HCT116 (cell line): ENCODE measurements around the gene TNRC18. TPM values are rescaled to one million over a fixed set of nuclear protein-coding genes. Genes with fewer than 3 reads are reported as not detected.

Experiments used
- ATAC-seq: fragments of 200-7000 bp; cut with Tn5 transposase; 2 replicates; pipeline ENCODE4 v1.9.1; 2020; ENCODE audit warnings: mild to moderate bottlenecking, moderate library complexity
- BruUV-seq: library from RNA; stranded (reverse); fragments of 400-500 nt; replicated peaks from 2 replicates; lab custom pipeline; 2021; lab: Mats Ljungman, UMichigan
- CTCF ChIA-PET: fragments of 300-600 bp; sonication (Branson Sonifier 250); formaldehyde crosslinking; loops from one replicate; lab custom pipeline; 2021; ENCODE audit warnings: antibody characterized with exemption; lab: Charles Lee
- POLR2A ChIA-PET: fragments of 300-600, 350-600 bp; sonication (Branson Sonifier 250); formaldehyde crosslinking; loops from one replicate; lab custom pipeline; 2021; ENCODE audit warnings: antibody characterized with exemption; lab: Charles Lee
- RAD21 ChIA-PET, 2 experiments: fragments of 300-600 bp; sonication (Branson Sonifier 250); formaldehyde crosslinking; loops; one replicate each; lab custom pipeline; 2023; ENCODE audit warnings: low total read pairs in 2 of 2; ENCODE audit not compliant: uncharacterized antibody in 2 of 2, unreplicated experiment in 2 of 2, low non-redundant PET in 1 of 2; lab: Charles Lee
- DNase-seq: peaks from one replicate; pipeline ENCODE4 v3.0.0-alpha.2; 2010; ENCODE audit warnings: low read depth, low spot score
- H2AFZ ChIP-seq: fragments of 200-600 bp; shearing (Covaris generic), sonication (generic); 2 replicates; pipeline ENCODE4 v1.6.1; 2017; ENCODE audit warnings: low read depth, mixed run types, mixed read lengths, antibody characterized with exemption, low read length; ENCODE audit not compliant: poor library complexity, severe bottlenecking
- H3K27ac ChIP-seq: 2 replicates; pipeline ENCODE4 v1.5.1; 2012; ENCODE audit warnings: low read depth, low read length
- H3K27me3 ChIP-seq: fragments of 200-600 bp; sonication (generic); 2 replicates; pipeline ENCODE4 v1.6.1; 2016; ENCODE audit warnings: mixed run types, low read length, mixed read lengths; ENCODE audit not compliant: insufficient read depth
- H3K36me3 ChIP-seq, 2 experiments: fragments of 200-500 bp in 1 of 2; fragments of 200-600 bp in 1 of 2; sonication (Bioruptor generic) in 1 of 2; sonication (generic) in 1 of 2; 2 replicates each; pipeline versions ENCODE4 v1.5.1 to v1.6.1; 2014 to 2016; ENCODE audit warnings: low read length in 2 of 2, inconsistent platforms in 1 of 2, mixed read lengths in 1 of 2, mixed run types in 1 of 2; ENCODE audit not compliant: insufficient read depth in 2 of 2, control insufficient read depth in 1 of 2
- H3K4me1 ChIP-seq, 2 experiments: fragments of 200-600 bp in 1 of 2; sonication (generic) in 1 of 2; 2 replicates each; pipeline versions ENCODE4 v1.5.1 to v1.6.1; 2012 to 2017; ENCODE audit warnings: low read length in 2 of 2, inconsistent platforms in 1 of 2, mild to moderate bottlenecking in 1 of 2, mixed read lengths in 1 of 2, mixed run types in 1 of 2, moderate library complexity in 1 of 2; ENCODE audit not compliant: insufficient read depth in 2 of 2, control insufficient read depth in 1 of 2
- H3K4me2 ChIP-seq: fragments of 200-600 bp; sonication (generic); 2 replicates; pipeline ENCODE4 v1.6.1; 2017; ENCODE audit warnings: mixed run types, low read length, mixed read lengths
- H3K4me3 ChIP-seq, 2 experiments: fragments of 200-600 bp in 1 of 2; sonication (generic) in 1 of 2; replicated peaks in 1 of 2; 2 replicates each; pipeline ENCODE4 v1.5.1; 2011 to 2016; ENCODE audit warnings: low read length in 2 of 2, control low read depth in 1 of 2, low read depth in 1 of 2, mild to moderate bottlenecking in 1 of 2, mixed read lengths in 1 of 2, mixed run types in 1 of 2
- H3K79me2 ChIP-seq: fragments of 200-600 bp; sonication (generic); 2 replicates; pipeline ENCODE4 v1.6.1; 2017; ENCODE audit warnings: mild to moderate bottlenecking, mixed run types, low read length, moderate library complexity, mixed read lengths; ENCODE audit not compliant: insufficient read depth
- H3K9ac ChIP-seq: fragments of 200-600 bp; sonication (generic); 2 replicates; pipeline ENCODE4 v1.6.1; 2016; ENCODE audit warnings: low read length, mixed read lengths
- H3K9me2 ChIP-seq: fragments of 200-600 bp; sonication (generic), shearing (Covaris generic); 2 replicates; pipeline ENCODE4 v1.6.1; 2017; ENCODE audit warnings: mixed run types, mild to moderate bottlenecking, moderate library complexity; ENCODE audit not compliant: insufficient read depth
- H3K9me3 ChIP-seq, 2 experiments: fragments of 200-500 bp in 1 of 2; fragments of 200-600 bp in 1 of 2; sonication (Bioruptor generic) in 1 of 2; sonication (generic) in 1 of 2; 2 replicates each; pipeline ENCODE4 v1.6.1; 2014 to 2017; ENCODE audit warnings: low read length in 2 of 2, mixed read lengths in 2 of 2, inconsistent platforms in 1 of 2, low read depth in 1 of 2, mild to moderate bottlenecking in 1 of 2, mixed run types in 1 of 2, moderate library complexity in 1 of 2; ENCODE audit not compliant: control insufficient read depth in 1 of 2, insufficient read depth in 1 of 2
- H4K20me1 ChIP-seq: fragments of 200-600 bp; sonication (generic), shearing (Covaris generic); 2 replicates; pipeline ENCODE4 v1.6.1; 2017; ENCODE audit warnings: mixed run types, mild to moderate bottlenecking, moderate library complexity; ENCODE audit not compliant: insufficient read depth
- ATF3 ChIP-seq: IDR thresholded peaks from 2 replicates; pipeline ENCODE4 v1.6.1; 2012
- CTCF ChIP-seq, 3 experiments: fragments of 200-600 bp in 1 of 3; sonication (generic) in 1 of 3; IDR thresholded peaks in 2 of 3; conservative IDR thresholded peaks in 1 of 3; 2 replicates each; pipeline ENCODE4 v1.5.1; 2012 to 2017; ENCODE audit warnings: low read depth in 2 of 3, low read length in 2 of 3, antibody characterized with exemption in 1 of 3, borderline replicate concordance in 1 of 3, control low read depth in 1 of 3, mild to moderate bottlenecking in 1 of 3, mixed read lengths in 1 of 3, mixed run types in 1 of 3, moderate library complexity in 1 of 3; ENCODE audit not compliant: insufficient read depth in 1 of 3
- EGR1 ChIP-seq: IDR thresholded peaks from 2 replicates; pipeline ENCODE4 v1.6.1; 2012; ENCODE audit warnings: low read depth
- ELF1 ChIP-seq: IDR thresholded peaks from 2 replicates; pipeline ENCODE4 v1.6.1; 2012; ENCODE audit warnings: low read depth, borderline replicate concordance
- EZH2 ChIP-seq: fragments of 200-600 bp; sonication (generic); IDR thresholded peaks from 2 replicates; pipeline ENCODE4 v1.6.1; 2017; ENCODE audit warnings: antibody characterized with exemption, mixed run types
- EZH2phosphoT487 ChIP-seq: fragments of 200-600 bp; IDR thresholded peaks from 2 replicates; pipeline ENCODE4 v1.6.1; 2018; ENCODE audit warnings: antibody characterized with exemption, borderline replicate concordance
- JUND ChIP-seq: IDR thresholded peaks from 2 replicates; pipeline ENCODE4 v1.6.1; 2012
- MAX ChIP-seq: IDR thresholded peaks from 2 replicates; pipeline ENCODE4 v1.6.1; 2012
- POLR2AphosphoS5 ChIP-seq: IDR thresholded peaks from 2 replicates; pipeline ENCODE4 v1.6.1; 2011; ENCODE audit warnings: mild to moderate bottlenecking, low read depth, low read length, moderate library complexity
- RAD21 ChIP-seq: IDR thresholded peaks from 2 replicates; pipeline ENCODE4 v1.6.1; 2012; ENCODE audit warnings: low read depth, mild to moderate bottlenecking
- SP1 ChIP-seq: IDR thresholded peaks from 2 replicates; pipeline ENCODE4 v1.6.1; 2012; ENCODE audit warnings: low read depth
- TCF7L2 ChIP-seq: IDR thresholded peaks from 2 replicates; pipeline ENCODE4 v1.7.0; 2011; ENCODE audit warnings: borderline replicate concordance, inconsistent platforms; ENCODE audit not compliant: insufficient read depth, insufficient read length; ENCODE audit errors: extremely low read depth
- ZFX ChIP-seq: fragments of 450-650 bp; IDR thresholded peaks from 2 replicates; pipeline ENCODE4 v1.6.1; 2017
- ZNF274 ChIP-seq: fragments of 200-500 bp; sonication (Bioruptor generic); IDR thresholded peaks from 2 replicates; pipeline ENCODE4 v1.6.1; 2014; ENCODE audit warnings: mild to moderate bottlenecking, low read depth, low read length, inconsistent platforms
- intact Hi-C: fragments of 100-400 bp; cut with micrococcal nuclease; formaldehyde crosslinking; loops from 2 replicates; pipeline ENCODE4 v1.10.0; 2022
- total RNA-seq: library from RNA; stranded (reverse); gene quantifications from one replicate; pipeline ENCODE4 v1.2.1, GENCODE V29; 2021; ENCODE audit not compliant: unreplicated experiment

Gene TNRC18
- total RNA-seq, 1 experiment from 2014 or later: 101 TPM

DNA sequence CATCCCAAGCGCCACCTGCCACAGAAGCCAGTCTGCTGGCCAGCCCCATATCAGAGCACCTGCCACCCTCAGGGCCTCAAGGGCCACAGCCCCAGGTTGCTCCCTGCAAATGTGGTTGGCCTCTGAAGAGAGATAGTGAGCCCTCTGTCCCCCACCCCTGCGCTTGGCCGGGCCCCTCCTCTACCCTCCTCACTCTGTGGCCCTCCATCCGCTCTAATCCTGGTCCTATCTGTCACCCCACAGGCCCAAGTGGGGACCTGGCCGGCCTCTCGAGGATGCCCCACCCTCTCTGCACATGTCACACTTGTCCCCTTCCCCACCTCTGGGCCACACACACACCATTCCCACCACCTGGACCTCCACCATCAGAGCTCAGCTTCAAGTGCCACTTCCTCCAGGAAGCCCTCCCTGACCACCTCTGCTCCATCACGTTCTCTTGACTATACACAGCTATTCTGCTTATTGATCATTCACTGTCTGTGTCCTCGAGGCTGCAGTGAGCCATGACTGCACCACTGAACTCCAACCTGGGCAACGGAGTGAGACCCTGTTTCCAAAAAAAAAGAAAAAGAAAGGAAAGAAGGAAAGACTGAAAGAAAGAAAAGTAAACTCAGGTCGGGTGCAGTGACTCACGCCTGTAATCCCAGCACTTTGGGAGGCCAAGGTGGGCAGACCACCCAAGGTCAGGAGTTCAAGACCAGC, 42.4 kb downstream of the TNRC18 start:
- Histone ChIP-seq H3K9me3 (no peaks in the 10 kb centered on the region), H3K36me3 (peaks cover 0 to 13% of the 10 kb centered on the region in 2 experiments; a peak in 2 of 4 replicates), H4K20me1 (no peaks in the 10 kb centered on the region), H3K9ac (no peak overlapping the region), H3K9me2 (no peaks in the 10 kb centered on the region), H3K27me3 (no peaks in the 10 kb centered on the region), H3K27ac (no peak overlapping the region), H3K79me2 (peaks cover 85% of the 10 kb centered on the region), H2AFZ (no peak overlapping the region), H3K4me3 (no peak overlapping the region), H3K4me2 (no peak overlapping the region), H3K4me1 (peaks cover 0 to 5% of the 10 kb centered on the region in 2 experiments; a peak in 2 of 4 replicates)
- POLR2A ChIA-PET: no interaction called here
- CTCF ChIA-PET: no interaction called here
- intact Hi-C loops: no loop called here
- no peak for ATAC-seq
- no peak for DNase-seq
- no TSS peak for BruUV-seq
- TF ChIP-seq TCF7L2: no peak
- no peak for TF ChIP-seq ZFX
- no peak for TF ChIP-seq EZH2phosphoT487
- no peak for TF ChIP-seq POLR2AphosphoS5
- no peak for TF ChIP-seq MAX
- no peak for TF ChIP-seq SP1
- TF ChIP-seq EGR1: no peak
- TF ChIP-seq CTCF (IDR thresholded peaks at IDR 0.05 in 2 of 3, conservative IDR thresholded peaks at IDR 0.05 in 1 of 3; ENCODE audit: borderline replicate concordance in 1 of 3, insufficient read depth in 1 of 3, low read depth in 2 of 3, low read length in 2 of 3): no peak
- no peak for TF ChIP-seq ATF3
- no peak for TF ChIP-seq ELF1
- no peak for TF ChIP-seq RAD21
- no peak for TF ChIP-seq JUND
- no peak for TF ChIP-seq EZH2
- no peak for TF ChIP-seq ZNF274
- RAD21 ChIA-PET: no interaction called here
